HG03469 (cell line): ENCODE results near the gene FEM1C.
A peak's percentile ranks its signal among the peaks of the same experiment; 100 is the strongest.

Experiments used
- ATAC-seq: cut with Tn5 transposase; IDR thresholded peaks from one replicate; pipeline ENCODE4 v1.9.1; 2021; ENCODE audit warnings: mild to moderate bottlenecking, moderate library complexity, moderate number of reproducible peaks; ENCODE audit not compliant: unreplicated experiment

The FEM1C gene

GRCh38 chr5:115544436-115545350 is at the start of gene FEM1C:
Gene FEM1C, minus strand, starts transcription at chr5:115544775. Its CDS starts 1,282 bp downstream, at chr5:115543493.
- peak; percentile 95 for ATAC-seq

GRCh38 chr5:115589043-115589442 is 44.5 kb upstream of the FEM1C start:
- ATAC-seq: no peak

GRCh38 chr5:115588640-115589039 is 44.1 kb upstream of the FEM1C start:
- ATAC-seq: no peak

- no peak for ATAC-seq
Observed at GRCh38 chr5:115586525-115587146, 42.1 kb upstream of the FEM1C start.

GRCh38 chr5:115585265-115585664 is 40.7 kb upstream of the FEM1C start:
- no peak for ATAC-seq

- no peak for ATAC-seq
Observed at GRCh38 chr5:115584501-115584900, 39.9 kb upstream of the FEM1C start.

- ATAC-seq: no peak
Observed at GRCh38 chr5:115583474-115583873, 38.9 kb upstream of the FEM1C start.

GRCh38 chr5:115580941-115581340 is 36.4 kb upstream of the FEM1C start:
- no peak for ATAC-seq

- ATAC-seq: peak; percentile 52
Observed at GRCh38 chr5:115579747-115580173, 35.2 kb upstream of the FEM1C start.

GRCh38 chr5:115579216-115579615 is 34.6 kb upstream of the FEM1C start:
- ATAC-seq: no peak

GRCh38 chr5:115578657-115579056 is 34.1 kb upstream of the FEM1C start:
- peak; percentile 53 for ATAC-seq

- ATAC-seq: no peak
Observed at GRCh38 chr5:115577741-115578140, 33.2 kb upstream of the FEM1C start.

- no peak for ATAC-seq
Observed at GRCh38 chr5:115577329-115577728, 32.8 kb upstream of the FEM1C start.

- ATAC-seq: no peak
Observed at GRCh38 chr5:115575167-115576070, 30.8 kb upstream of the FEM1C start.

- ATAC-seq: no peak
Observed at GRCh38 chr5:115573133-115573532, 28.6 kb upstream of the FEM1C start.

GRCh38 chr5:115571441-115571878 is 26.9 kb upstream of the FEM1C start:
- ATAC-seq: no peak

- no peak for ATAC-seq
Observed at GRCh38 chr5:115568668-115569067, 24.1 kb upstream of the FEM1C start.

- ATAC-seq: no peak
Observed at GRCh38 chr5:115565233-115565632, 20.7 kb upstream of the FEM1C start.

- no peak for ATAC-seq
Observed at GRCh38 chr5:115561176-115561575, 16.6 kb upstream of the FEM1C start.

GRCh38 chr5:115559524-115559923 is 14.9 kb upstream of the FEM1C start:
- ATAC-seq: no peak

- no peak for ATAC-seq
Observed at GRCh38 chr5:115558388-115558956, 13.9 kb upstream of the FEM1C start.
